Measurements from ENCODE around the gene UBXN2A. TPM values are rescaled to one million over a fixed set of nuclear protein-coding genes. Genes with fewer than 3 reads are reported as not detected.

The UBXN2A gene
- total and polyA plus RNA-seq, 2 of the 8 experiments (the other 6 are each of a cell fraction or from before 2014, with no cell fraction given) = 3.6 to 20.4 TPM

GRCh38 chr2:23904692-23905091 lies 35.6 kb upstream of the UBXN2A start (continued):
- TF ChIP-seq CTBP2 (IDR thresholded peaks at IDR 0.05; ENCODE audit: borderline replicate concordance, insufficient read depth, insufficient read length, low read length) = no peak
- TF ChIP-seq TBP (IDR thresholded peaks at IDR 0.05; ENCODE audit: low read depth, low read length) = no peak
- no peak for TF ChIP-seq SP1 (IDR thresholded peaks at IDR 0.05; ENCODE audit: low read depth, low read length)
- TF ChIP-seq CTCF (IDR thresholded peaks at IDR 0.05; ENCODE audit: control extremely low read depth in 1 of 3, insufficient read depth in 1 of 3, low read depth in 1 of 3, low read length in 3 of 3) = no peak
- TF ChIP-seq EZH2 (IDR thresholded peaks at IDR 0.05; ENCODE audit: low read depth, low read length, severe bottlenecking) = no peak
- TF ChIP-seq GTF2F1 (IDR thresholded peaks at IDR 0.05; ENCODE audit: borderline replicate concordance, low read depth, low read length) = no peak

Data from H1 (cell line).